Erythroblast (primary cell): ENCODE measurements around the gene SCML1.

Source experiments
- GATA1 ChIP-seq: IDR thresholded peaks from 2 replicates; pipeline ENCODE4 v1.6.1; 2011; ENCODE audit warnings: low read depth, mild to moderate bottlenecking, control low read depth, low read length, moderate library complexity
- POLR2A ChIP-seq: IDR thresholded peaks from 2 replicates; pipeline ENCODE4 v1.6.1; 2011; ENCODE audit warnings: mild to moderate bottlenecking, low read length

GRCh38 chrX:17692709-17693346 is 44.5 kb upstream of the SCML1 start:
- TF ChIP-seq POLR2A (no peak), GATA1 (no peak)
